B cell (primary cell): Measurements from ENCODE around the gene PRCC. TPM values are rescaled to one million over a fixed set of nuclear protein-coding genes. Genes with fewer than 3 reads are reported as not detected.

Source experiments
- ATAC-seq: fragments of 200-7000 bp; cut with Tn5 transposase; one replicate; pipeline ENCODE4 v1.10.0; 2021; ENCODE audit warnings: low read depth, mild to moderate bottlenecking, moderate number of reproducible peaks, moderate library complexity
- CTCF ChIA-PET: fragments of 350-600 bp; sonication (Branson Sonifier 250); formaldehyde crosslinking; loops from one replicate; lab custom pipeline; 2021; ENCODE audit warnings: antibody characterized with exemption, inconsistent platforms; lab: Charles Lee
- POLR2A ChIA-PET: fragments of 350-600 bp; sonication (Branson Sonifier 250); formaldehyde crosslinking; loops from one replicate; lab custom pipeline; 2021; ENCODE audit warnings: antibody characterized with exemption; lab: Charles Lee
- DNase-seq: peaks from one replicate; pipeline ENCODE4 v3.0.0; 2013
- H2AFZ ChIP-seq: 2 replicates; pipeline ENCODE4 v1.6.1; 2012; ENCODE audit warnings: mild to moderate bottlenecking, low read depth, low read length; ENCODE audit not compliant: insufficient read depth, poor library complexity, severe bottlenecking
- H3K27ac ChIP-seq, 2 donors: 1 replicate in 1 of 2; 2 replicates in 1 of 2; pipeline ENCODE4 v1.5.1; 2012 to 2013; ENCODE audit warnings: low read length in 2 of 2, mild to moderate bottlenecking in 2 of 2, moderate library complexity in 1 of 2
- H3K27me3 ChIP-seq, 4 experiments: fragments of 200-600 bp in 1 of 4; sonication (generic) in 1 of 4; replicated peaks in 1 of 4; 1 replicate in 2 of 4; 2 replicates in 2 of 4; pipeline versions ENCODE4 v1.6.1 to v1.7.0; 2013 to 2016; ENCODE audit warnings: low read length in 3 of 4, mild to moderate bottlenecking in 2 of 4, mixed read lengths in 1 of 4, moderate library complexity in 1 of 4; ENCODE audit not compliant: insufficient read depth in 4 of 4, control insufficient read depth in 3 of 4; ENCODE audit errors: control extremely low read depth in 1 of 4
- H3K36me3 ChIP-seq, 2 experiments: replicated peaks in 1 of 2; 1 replicate in 1 of 2; 2 replicates in 1 of 2; pipeline versions ENCODE4 v1.6.1 to v1.7.1; 2013; ENCODE audit warnings: low read length in 1 of 2; ENCODE audit not compliant: insufficient read depth in 2 of 2, control insufficient read depth in 1 of 2; ENCODE audit errors: control extremely low read depth in 1 of 2, extremely low read depth in 1 of 2
- H3K4me1 ChIP-seq, 2 donors: fragments of 200-600 bp in 1 of 2; sonication (generic) in 1 of 2; 1 replicate in 1 of 2; 2 replicates in 1 of 2; pipeline versions ENCODE4 v1.5.1 to v1.6.1; 2013 to 2017; ENCODE audit warnings: low read length in 2 of 2; ENCODE audit not compliant: control insufficient read depth in 2 of 2, insufficient read depth in 2 of 2
- H3K4me2 ChIP-seq: replicated peaks from 2 replicates; pipeline ENCODE3; 2012; ENCODE audit warnings: mild to moderate bottlenecking, low read depth, low read length; ENCODE audit not compliant: poor library complexity, severe bottlenecking
- H3K4me3 ChIP-seq, 5 experiments: fragments of 200-600 bp in 1 of 5; sonication (generic) in 1 of 5; 1 replicate in 3 of 5; 2 replicates in 2 of 5; pipeline versions ENCODE4 v1.5.1 to v1.7.0; 2011 to 2016; ENCODE audit warnings: low read length in 4 of 5, mild to moderate bottlenecking in 4 of 5, low read depth in 2 of 5, control low read depth in 1 of 5, moderate library complexity in 1 of 5; ENCODE audit not compliant: insufficient read depth in 1 of 5; ENCODE audit errors: control extremely low read depth in 1 of 5, extremely low read depth in 1 of 5
- H3K79me2 ChIP-seq: fragments of 200-600 bp; sonication (generic); one replicate; pipeline ENCODE4 v1.6.0; 2016; ENCODE audit warnings: low read length; ENCODE audit not compliant: control insufficient read depth, insufficient read depth
- H3K9ac ChIP-seq: fragments of 200-600 bp; sonication (generic); 2 replicates; pipeline ENCODE4 v1.6.1; 2017; ENCODE audit warnings: mild to moderate bottlenecking, low read length, moderate library complexity
- H3K9me3 ChIP-seq, 3 donors: one replicate each; pipeline versions ENCODE4 v1.6.1 to v1.7.1; 2013; ENCODE audit warnings: low read length in 2 of 3; ENCODE audit not compliant: control insufficient read depth in 2 of 3, insufficient read depth in 1 of 3; ENCODE audit errors: control extremely low read depth in 1 of 3
- H4K20me1 ChIP-seq: 2 replicates; pipeline ENCODE4 v1.6.0; 2012; ENCODE audit warnings: mild to moderate bottlenecking, low read length; ENCODE audit not compliant: insufficient read depth, control insufficient read depth, poor library complexity, severe bottlenecking
- H3K27ac Mint-ChIP-seq: one replicate; pipeline ENCODE4 v1.8.0; 2021; ENCODE audit warnings: mixed read lengths
- H3K27me3 Mint-ChIP-seq: one replicate; pipeline ENCODE4 v1.8.0; 2021; ENCODE audit warnings: mixed read lengths
- H3K4me1 Mint-ChIP-seq: one replicate; pipeline ENCODE4 v1.8.0; 2021; ENCODE audit warnings: mixed read lengths
- H3K4me3 Mint-ChIP-seq: one replicate; pipeline ENCODE4 v1.8.0; 2021; ENCODE audit warnings: mixed read lengths
- H3K9me3 Mint-ChIP-seq: one replicate; pipeline ENCODE4 v1.8.0; 2022; ENCODE audit warnings: mixed read lengths; ENCODE audit not compliant: insufficient read depth
- EZH2 ChIP-seq: IDR thresholded peaks from 2 replicates; pipeline ENCODE4 v1.6.1; 2012; ENCODE audit warnings: borderline replicate concordance, low read depth, mild to moderate bottlenecking, moderate library complexity, low read length; ENCODE audit not compliant: insufficient read depth, poor library complexity, severe bottlenecking
- WGBS: methylation state at CpG from one replicate; pipeline ENCODE4 v1.1.5; 2013; ENCODE audit warnings: missing lambda C conversion rate; ENCODE audit not compliant: insufficient coverage; 5-methylcytosine and 5-hydroxymethylcytosine counted together
- intact Hi-C: fragments of 100-400 bp; cut with micrococcal nuclease; formaldehyde crosslinking; loops from one replicate; pipeline ENCODE4 v1.10.0; 2022
- polyA plus RNA-seq: library from polyadenylated mRNA; depleted of rRNA; stranded (reverse); fragments of >200 nt; gene quantifications from 2 replicates; pipeline ENCODE4 v1.2.3, GENCODE V29; 2012
- total RNA-seq, 2 donors: library from RNA; stranded (reverse); fragments of 120-200 nt in 1 of 2; gene quantifications; 1 replicate in 1 of 2; 2 replicates in 1 of 2; pipeline versions ENCODE4 v1.2.3 to v1.2.4, GENCODE V29; 2013 to 2022
- TF ChIP-seq, protein P1 (sequence below): fragments of 200-600 bp; IDR thresholded peaks from one replicate; pipeline ENCODE4 v1.8.0; 2022; ENCODE audit warnings: antibody characterized with exemption, mild to moderate bottlenecking

PRCC gene
- total and polyA plus RNA-seq, 2 donors (not counting 1 experiment from before 2014, with no cell fraction given) = 55.7 to 83.4 TPM

DNA sequence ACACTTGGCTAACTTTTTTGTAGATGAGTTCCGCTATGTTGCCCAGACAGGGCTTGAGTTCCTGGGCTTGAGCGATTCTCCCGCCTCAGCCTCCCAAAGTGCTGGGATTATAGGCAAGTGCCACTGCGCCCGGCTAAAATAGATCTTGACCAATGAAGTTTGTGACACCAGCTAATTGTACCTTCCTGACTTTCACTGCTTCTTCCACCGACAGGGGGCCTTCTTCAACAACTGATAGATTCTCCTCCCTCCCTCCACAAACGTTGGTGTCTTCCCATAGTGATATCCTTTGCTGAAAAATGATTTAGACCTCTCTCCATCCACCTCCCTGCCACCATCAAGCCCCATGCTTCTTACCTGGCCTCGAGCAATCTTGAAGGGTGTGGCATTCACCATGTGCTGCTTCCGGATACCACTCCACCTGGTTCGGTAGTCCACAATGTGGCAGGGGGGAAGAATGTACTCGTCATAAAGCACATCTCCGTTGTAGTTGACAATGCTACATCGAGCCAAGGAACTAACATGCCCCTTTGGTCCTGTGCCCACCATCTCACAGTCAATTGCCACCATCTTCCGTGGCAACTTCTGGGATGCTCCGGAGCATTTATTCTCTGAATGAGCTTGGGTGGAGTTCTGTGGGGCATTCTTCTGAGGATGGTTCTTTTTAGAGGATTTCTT, 40.6 kb upstream of the PRCC start:
- DNase-seq = peak; percentile 59
- H3K4me3 Mint-ChIP-seq = no peak overlapping the region
- Histone ChIP-seq H3K9me3 (no peaks in the 10 kb centered on the region), H3K36me3 (peaks cover 0 to 39% of the 10 kb centered on the region in 2 experiments), H4K20me1 (peaks cover 58% of the 10 kb centered on the region), H3K9ac (peak overlapping the region; percentile 97), H3K4me2 (peak overlapping the region; percentile 81), H3K27ac (no peak overlapping the region), H2AFZ (no peak overlapping the region), H3K27me3 (no peaks in the 10 kb centered on the region), H3K79me2 (peaks cover 56% of the 10 kb centered on the region), H3K4me3 (peak overlapping the region in 4 of 5 experiments; percentile 28 to 98 (median 60)), H3K4me1 (peaks cover 40 to 48% of the 10 kb centered on the region in 2 donors)
- H3K4me1 Mint-ChIP-seq = peaks cover 26% of the 10 kb centered on the region
- 55% methylated on average over 8 of the region's 15 CpGs for WGBS
- no peak for ATAC-seq
- H3K9me3 Mint-ChIP-seq = no peaks in the 10 kb centered on the region
- POLR2A ChIA-PET = interaction anchor here (0.7 to 2.6 kb wide), 3 partner anchors 12 to 26 kb away, joined by 3 to 29 read pairs (median 3); partner anchors contain the start of gene HDGF
- intact Hi-C loops = loop anchor here (5.0 kb wide), 1 partner anchor 224 kb away; the partner anchor contains the start of gene MEF2D
- H3K27ac Mint-ChIP-seq = no peak overlapping the region
- no peaks in the 10 kb centered on the region for H3K27me3 Mint-ChIP-seq
- TF ChIP-seq, protein P1, sequence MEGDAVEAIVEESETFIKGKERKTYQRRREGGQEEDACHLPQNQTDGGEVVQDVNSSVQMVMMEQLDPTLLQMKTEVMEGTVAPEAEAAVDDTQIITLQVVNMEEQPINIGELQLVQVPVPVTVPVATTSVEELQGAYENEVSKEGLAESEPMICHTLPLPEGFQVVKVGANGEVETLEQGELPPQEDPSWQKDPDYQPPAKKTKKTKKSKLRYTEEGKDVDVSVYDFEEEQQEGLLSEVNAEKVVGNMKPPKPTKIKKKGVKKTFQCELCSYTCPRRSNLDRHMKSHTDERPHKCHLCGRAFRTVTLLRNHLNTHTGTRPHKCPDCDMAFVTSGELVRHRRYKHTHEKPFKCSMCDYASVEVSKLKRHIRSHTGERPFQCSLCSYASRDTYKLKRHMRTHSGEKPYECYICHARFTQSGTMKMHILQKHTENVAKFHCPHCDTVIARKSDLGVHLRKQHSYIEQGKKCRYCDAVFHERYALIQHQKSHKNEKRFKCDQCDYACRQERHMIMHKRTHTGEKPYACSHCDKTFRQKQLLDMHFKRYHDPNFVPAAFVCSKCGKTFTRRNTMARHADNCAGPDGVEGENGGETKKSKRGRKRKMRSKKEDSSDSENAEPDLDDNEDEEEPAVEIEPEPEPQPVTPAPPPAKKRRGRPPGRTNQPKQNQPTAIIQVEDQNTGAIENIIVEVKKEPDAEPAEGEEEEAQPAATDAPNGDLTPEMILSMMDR = no peak
- no peak for TF ChIP-seq EZH2
- CTCF ChIA-PET = interaction anchor here (0.7 to 9.5 kb wide), 42 partner anchors 8 to 341 kb away, joined by 3 to 245 read pairs (median 6); partner anchors contain the start of genes CRABP2, HAPLN2, HDGF and INSRR
